GM06990 (cell line): ENCODE results near the gene AREL1.

Experiments used
- DNase-seq: peaks from one replicate; pipeline ENCODE4 v3.0.0-alpha.2; 2011; ENCODE audit not compliant: insufficient read length; ENCODE audit errors: extremely low read depth
- H3K27me3 ChIP-seq: replicated peaks from 2 replicates; pipeline ENCODE4 v1.6.0; 2011; ENCODE audit warnings: low read length; ENCODE audit not compliant: control insufficient read depth, insufficient read depth
- H3K36me3 ChIP-seq: 2 replicates; pipeline ENCODE4 v1.5.1; 2011; ENCODE audit warnings: low read length; ENCODE audit not compliant: control insufficient read depth, insufficient read depth
- H3K4me3 ChIP-seq: replicated peaks from 2 replicates; pipeline ENCODE4 v1.5.1; 2011; ENCODE audit warnings: low read depth, mild to moderate bottlenecking, control low read depth, low read length
- CTCF ChIP-seq: IDR thresholded peaks from 2 replicates; pipeline ENCODE4 v1.5.1; 2011; ENCODE audit warnings: low read length, control low read depth, mild to moderate bottlenecking, inconsistent platforms; ENCODE audit not compliant: insufficient read depth, poor library complexity, severe bottlenecking

Gene AREL1

GRCh38 chr14:74634481-74634880 lies 78.4 kb downstream of the AREL1 start:
- H3K4me3 ChIP-seq, result no peak overlapping the region
- no peaks in the 10 kb centered on the region for H3K36me3 ChIP-seq
- peaks cover 3% of the 10 kb centered on the region for H3K27me3 ChIP-seq
- TF ChIP-seq CTCF, result no peak
- DNase-seq, result no peak

GRCh38 chr14:74630881-74631690 lies 81.8 kb downstream of the AREL1 start:
- Histone ChIP-seq H3K4me3 (no peak overlapping the region), H3K36me3 (no peaks in the 10 kb centered on the region), H3K27me3 (peaks cover under 1% of the 10 kb centered on the region; the same call in 1 of the 2 replicates)
- no peak for DNase-seq
- no peak for TF ChIP-seq CTCF

- no peaks in the 10 kb centered on the region for H3K27me3 ChIP-seq
- H3K4me3 ChIP-seq, result no peak overlapping the region
- H3K36me3 ChIP-seq, result no peaks in the 10 kb centered on the region
- DNase-seq, result no peak
- no peak for TF ChIP-seq CTCF
These were observed 84.5 kb downstream of the AREL1 start for GRCh38 chr14:74628418-74628817.

- no peak for TF ChIP-seq CTCF
These were observed 85.8 kb downstream of the AREL1 start for GRCh38 chr14:74627076-74627475.

GRCh38 chr14:74622257-74622656 lies 90.6 kb downstream of the AREL1 start:
- Histone ChIP-seq H3K27me3 (no peaks in the 10 kb centered on the region), H3K4me3 (no peak overlapping the region), H3K36me3 (no peaks in the 10 kb centered on the region)
- TF ChIP-seq CTCF, result no peak
- DNase-seq, result no peak

More at GRCh38 chr14:74627076-74627475, 85.8 kb downstream of the AREL1 start:
- no peaks in the 10 kb centered on the region for H3K36me3 ChIP-seq
- H3K27me3 ChIP-seq, result no peaks in the 10 kb centered on the region
- DNase-seq, result no peak
- no peak overlapping the region for H3K4me3 ChIP-seq
